PC-3 (cell line): ENCODE measurements around the gene CACNG8.

ENCODE experiments used
- CTCF ChIP-seq: fragments of 300-600 bp; sonication (generic); conservative IDR thresholded peaks from 2 replicates; pipeline ENCODE4 v1.5.1; 2017; ENCODE audit warnings: antibody characterized with exemption, low read depth, mild to moderate bottlenecking, low read length
- EZH2 ChIP-seq: fragments of 300-600 bp; sonication (generic); IDR thresholded peaks from one replicate; pipeline ENCODE4 v1.6.1; 2017; ENCODE audit warnings: antibody characterized with exemption, mild to moderate bottlenecking, low read length; ENCODE audit not compliant: unreplicated experiment

- TF ChIP-seq EZH2 = no peak
- no peak for TF ChIP-seq CTCF
These were observed 15.4 kb downstream of the CACNG8 start for GRCh38 chr19:53977991-53978731.
